A673 (cell line): ENCODE data around the gene TENM3.

Experiments
- CTCF ChIP-seq: fragments of 300-800, 200-600 bp; sonication (generic); conservative IDR thresholded peaks from 2 replicates; pipeline ENCODE4 v1.5.1; 2017; ENCODE audit warnings: low read depth, mild to moderate bottlenecking, antibody characterized with exemption, low read length, moderate library complexity, mixed read lengths
- EZH2 ChIP-seq: fragments of 200-600 bp; sonication (generic); IDR thresholded peaks from 2 replicates; pipeline ENCODE4 v1.6.1; 2017; ENCODE audit warnings: borderline replicate concordance, low read depth, mild to moderate bottlenecking, mixed read lengths, antibody characterized with exemption, low read length; ENCODE audit not compliant: poor library complexity, severe bottlenecking

DNA sequence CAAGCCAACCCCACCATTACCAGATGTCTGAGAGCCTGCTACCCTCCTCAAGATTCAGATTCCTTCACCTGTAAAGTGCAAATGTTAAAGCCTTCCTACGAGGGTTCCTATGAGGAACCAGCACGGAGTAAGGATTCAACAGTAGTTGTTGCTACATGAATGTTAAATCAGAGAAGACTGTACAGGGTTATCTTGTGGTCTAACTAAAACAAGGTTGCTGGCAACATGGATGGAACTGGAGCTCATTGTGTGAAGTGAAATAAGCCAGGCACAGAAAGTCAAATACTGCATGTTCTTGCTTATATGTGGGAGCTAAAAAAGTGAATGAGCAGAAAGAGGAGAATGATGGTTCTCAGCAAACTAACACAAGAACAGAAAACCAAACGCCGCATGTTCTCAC is 435.4 kb downstream of the TENM3 start:
- TF ChIP-seq CTCF (no peak), EZH2 (no peak)
